Esophagus squamous epithelium (tissue), 5 donors: Measurements from ENCODE around the gene FAM228B. TPM values are rescaled to one million over a fixed set of nuclear protein-coding genes. Genes with fewer than 3 reads are reported as not detected.

Experiments used
- DNase-seq: peaks from one replicate; lab custom pipeline; 2025; lab: John Stamatoyannopoulos, UW
- H3K27ac ChIP-seq, 4 donors: fragments of 200-600 bp; sonication (generic); one replicate each; pipeline ENCODE4 v1.5.1; 2016 to 2019; ENCODE audit warnings: mild to moderate bottlenecking in 1 of 4
- H3K27me3 ChIP-seq, 4 donors: fragments of 200-600 bp; sonication (generic); 1 replicate in 3 of 4; 2 replicates in 1 of 4; pipeline versions ENCODE4 v1.5.1 to v1.6.0; 2017 to 2021; ENCODE audit warnings: antibody characterized with exemption in 1 of 4
- H3K36me3 ChIP-seq, 3 donors: fragments of 200-600 bp; sonication (generic); one replicate each; pipeline ENCODE4 v1.5.1; 2016 to 2019
- H3K4me1 ChIP-seq, 3 donors: fragments of 200-600 bp; sonication (generic); one replicate each; pipeline ENCODE4 v1.5.1; 2017 to 2019
- H3K4me3 ChIP-seq, 4 donors: fragments of 200-600 bp; sonication (generic); 1 replicate in 3 of 4; 2 replicates in 1 of 4; pipeline ENCODE4 v1.5.1; 2016 to 2019; ENCODE audit warnings: mild to moderate bottlenecking in 2 of 4, moderate library complexity in 1 of 4
- H3K9me3 ChIP-seq, 3 donors: fragments of 200-600 bp; sonication (generic); one replicate each; pipeline ENCODE4 v1.5.1; 2016 to 2019
- POLR2A ChIP-seq, 4 donors: fragments of 450-650 bp; IDR thresholded peaks; one replicate each; pipeline ENCODE4 v1.6.1; 2017; ENCODE audit warnings: antibody characterized with exemption in 4 of 4, mild to moderate bottlenecking in 4 of 4, moderate library complexity in 3 of 4
- WGBS, 2 donors: methylation state at CpG; one replicate each; pipeline ENCODE4 v1.1.5; 2018; 5-methylcytosine and 5-hydroxymethylcytosine counted together
- intact Hi-C: fragments of 100-400 bp; cut with DNase I; formaldehyde crosslinking; loops from one replicate; pipeline ENCODE4 v1.15.0; 2022
- total RNA-seq, 4 donors: library from RNA; depleted of rRNA; stranded (reverse); fragments of >200 nt; gene quantifications; one replicate each; pipeline ENCODE4 v1.1.0, GENCODE V29; 2016
- TF ChIP-seq, protein P1 (sequence below), 6 experiments: fragments of 450-650 bp in 4 of 6; fragments of 200-600 bp in 2 of 6; sonication (generic) in 2 of 6; IDR thresholded peaks; one replicate each; pipeline ENCODE4 v1.5.1; 2016 to 2019; ENCODE audit warnings: antibody characterized with exemption in 6 of 6, mild to moderate bottlenecking in 4 of 6, moderate library complexity in 4 of 6
- donor health status: DM: yes; HTN: yes; CAD: no.

Gene FAM228B
- total RNA-seq, 4 donors from 2014 or later = 0.87 to 16.4 (median 8.4) TPM

- Histone ChIP-seq H3K9me3 (peaks cover 0 to 7% (median 0%) of the 10 kb centered on the region in 3 donors), H3K27me3 (no peaks in the 10 kb centered on the region), H3K4me1 (no peaks in the 10 kb centered on the region), H3K36me3 (peaks cover 0 to 39% (median 0%) of the 10 kb centered on the region in 3 donors), H3K4me3 (no peak overlapping the region), H3K27ac (no peak overlapping the region)
- 100% methylated on average over 2 of the region's 5 CpGs; no CpG with 5 or more reads in 1 of the 2 donors for WGBS, 2 donors
- DNase-seq = no peak
- intact Hi-C loops = no loop called here
- TF ChIP-seq, protein P1, sequence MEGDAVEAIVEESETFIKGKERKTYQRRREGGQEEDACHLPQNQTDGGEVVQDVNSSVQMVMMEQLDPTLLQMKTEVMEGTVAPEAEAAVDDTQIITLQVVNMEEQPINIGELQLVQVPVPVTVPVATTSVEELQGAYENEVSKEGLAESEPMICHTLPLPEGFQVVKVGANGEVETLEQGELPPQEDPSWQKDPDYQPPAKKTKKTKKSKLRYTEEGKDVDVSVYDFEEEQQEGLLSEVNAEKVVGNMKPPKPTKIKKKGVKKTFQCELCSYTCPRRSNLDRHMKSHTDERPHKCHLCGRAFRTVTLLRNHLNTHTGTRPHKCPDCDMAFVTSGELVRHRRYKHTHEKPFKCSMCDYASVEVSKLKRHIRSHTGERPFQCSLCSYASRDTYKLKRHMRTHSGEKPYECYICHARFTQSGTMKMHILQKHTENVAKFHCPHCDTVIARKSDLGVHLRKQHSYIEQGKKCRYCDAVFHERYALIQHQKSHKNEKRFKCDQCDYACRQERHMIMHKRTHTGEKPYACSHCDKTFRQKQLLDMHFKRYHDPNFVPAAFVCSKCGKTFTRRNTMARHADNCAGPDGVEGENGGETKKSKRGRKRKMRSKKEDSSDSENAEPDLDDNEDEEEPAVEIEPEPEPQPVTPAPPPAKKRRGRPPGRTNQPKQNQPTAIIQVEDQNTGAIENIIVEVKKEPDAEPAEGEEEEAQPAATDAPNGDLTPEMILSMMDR (IDR thresholded peaks at IDR 0.05) = no peak
- TF ChIP-seq POLR2A (IDR thresholded peaks at IDR 0.05) = no peak
These were observed 29.3 kb downstream of the FAM228B start for GRCh38 chr2:24152413-24153197.

GRCh38 chr2:24153478-24153877 is 30.2 kb downstream of the FAM228B start:
- WGBS, 2 donors = 86 to 97% methylated on average over 4 of the region's 4 CpGs
- H3K27ac ChIP-seq = no peak overlapping the region
- no peaks in the 10 kb centered on the region for H3K27me3 ChIP-seq
- TF ChIP-seq POLR2A (IDR thresholded peaks at IDR 0.05) = no peak
- intact Hi-C loops = no loop called here
- no peak overlapping the region for H3K4me3 ChIP-seq
- no peaks in the 10 kb centered on the region for H3K4me1 ChIP-seq
- no peaks in the 10 kb centered on the region for H3K9me3 ChIP-seq
- H3K36me3 ChIP-seq = peaks cover 0 to 30% (median 0%) of the 10 kb centered on the region in 3 donors
- DNase-seq = no peak

- no peaks in the 10 kb centered on the region for H3K9me3 ChIP-seq
- no peaks in the 10 kb centered on the region for H3K4me1 ChIP-seq
- peaks cover 0 to 16% (median 0%) of the 10 kb centered on the region in 3 donors for H3K36me3 ChIP-seq
- H3K4me3 ChIP-seq = no peak overlapping the region
- no peak for DNase-seq
- WGBS, 2 donors = 87 to 89% methylated on average over 5 of the region's 5 CpGs
- intact Hi-C loops = no loop called here
- H3K27me3 ChIP-seq = no peaks in the 10 kb centered on the region
- no peak overlapping the region for H3K27ac ChIP-seq
- no peak for TF ChIP-seq POLR2A (IDR thresholded peaks at IDR 0.05)
- TF ChIP-seq, protein P1 (IDR thresholded peaks at IDR 0.05) = no peak
These were observed 34.9 kb downstream of the FAM228B start for GRCh38 chr2:24158131-24158530.

DNA sequence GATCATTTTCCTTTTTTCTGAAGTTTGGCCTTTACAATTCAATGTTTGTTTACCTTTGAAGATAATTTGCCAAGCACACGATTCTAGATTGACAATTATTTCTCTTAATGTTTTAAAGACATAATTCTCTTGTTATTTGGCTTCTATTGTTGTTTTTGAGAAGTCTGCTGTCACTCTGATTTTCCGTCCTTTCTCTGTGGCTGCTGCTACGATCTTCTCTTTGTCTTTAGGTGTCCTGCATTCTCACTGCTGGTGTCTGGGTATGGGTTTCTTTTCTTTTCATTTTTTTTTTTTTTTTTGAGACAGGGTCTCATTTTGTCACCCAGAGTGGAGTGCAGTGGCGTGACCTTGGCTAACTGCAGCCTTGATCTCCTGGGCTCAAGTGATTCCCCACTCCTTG is 36.4 kb downstream of the FAM228B start:
- peaks cover 0 to 12% (median 0%) of the 10 kb centered on the region in 3 donors for H3K36me3 ChIP-seq
- H3K27me3 ChIP-seq = peaks cover 0 to 2% (median 0%) of the 10 kb centered on the region in 4 donors
- intact Hi-C loops = no loop called here
- no peak for DNase-seq
- no peaks in the 10 kb centered on the region for H3K9me3 ChIP-seq
- 83 to 84% methylated on average over 4 of the region's 4 CpGs for WGBS, 2 donors
- H3K27ac ChIP-seq = no peak overlapping the region
- no peaks in the 10 kb centered on the region for H3K4me1 ChIP-seq
- no peak overlapping the region for H3K4me3 ChIP-seq
- TF ChIP-seq, protein P1 (IDR thresholded peaks at IDR 0.05) = no peak
- no peak for TF ChIP-seq POLR2A (IDR thresholded peaks at IDR 0.05)

DNA sequence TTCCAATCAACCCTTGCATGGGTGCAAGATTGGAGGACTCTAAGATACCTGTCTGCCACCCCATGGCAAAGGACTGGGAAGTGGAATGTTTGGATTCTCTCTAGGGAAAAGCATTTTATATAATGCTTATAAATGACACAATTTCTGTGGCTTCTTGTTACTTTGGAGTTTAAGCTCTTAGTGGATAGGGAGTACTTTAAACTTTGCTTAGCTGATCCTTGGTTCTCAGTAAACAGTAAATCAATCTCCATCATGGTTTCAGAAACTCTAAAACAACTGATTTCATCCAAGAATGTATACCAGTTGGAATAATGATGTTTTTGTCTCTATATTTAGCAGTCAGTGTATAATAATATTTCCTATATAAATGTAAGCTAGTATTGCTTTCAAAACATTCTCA is 37.5 kb downstream of the FAM228B start:
- no peak overlapping the region for H3K27ac ChIP-seq
- no peak overlapping the region for H3K4me3 ChIP-seq
- H3K9me3 ChIP-seq = no peaks in the 10 kb centered on the region
- intact Hi-C loops = no loop called here
- DNase-seq = no peak
- H3K4me1 ChIP-seq = no peaks in the 10 kb centered on the region
- peaks cover 0 to 12% (median 0%) of the 10 kb centered on the region in 3 donors for H3K36me3 ChIP-seq
- H3K27me3 ChIP-seq = peaks cover 0 to 9% (median 0%) of the 10 kb centered on the region in 4 donors
- TF ChIP-seq, protein P1 (IDR thresholded peaks at IDR 0.05) = no peak
- no peak for TF ChIP-seq POLR2A (IDR thresholded peaks at IDR 0.05)
